K562 (cell line): Measurements from ENCODE around the gene GDF15. TPM values are rescaled to one million over a fixed set of nuclear protein-coding genes. Genes with fewer than 3 reads are reported as not detected.

ENCODE experiments used
- ATAC-seq: fragments of 200-7000 bp; cut with Tn5 transposase; 3 replicates; pipeline ENCODE4 v1.9.1; 2020; ENCODE audit warnings: moderate library complexity
- BruUV-seq: library from RNA; stranded (reverse); fragments of 400-500 nt; replicated peaks from 2 replicates; lab custom pipeline; 2021; lab: Mats Ljungman, UMichigan
- CTCF ChIA-PET: fragments of 300-600 bp; formaldehyde crosslinking; extraction: SDS; loops from one replicate; lab custom pipeline; 2021; ENCODE audit warnings: low intra/inter-chr PET ratio; lab: Yijun Ruan, JAX
- POLR2A ChIA-PET: fragments of 300-600, 350-650 bp; sonication (Branson Sonifier 250); formaldehyde crosslinking; extraction: SDS; loops from one replicate; lab custom pipeline; 2021; ENCODE audit warnings: antibody characterized with exemption, inconsistent platforms; lab: Yijun Ruan, JAX
- DNase-seq, 4 experiments: peaks; one replicate each; pipeline versions ENCODE4 v3.0.0 to v3.0.0-alpha.2; 2011 to 2018; ENCODE audit warnings: low spot score in 3 of 4, mixed read lengths in 3 of 4; ENCODE audit errors: extremely low read depth in 1 of 4
- FAIRE-seq: peaks from 2 replicates; lab custom pipeline; 2011; peaks lifted over from hg19 to GRCh38; lab: Jason Lieb, UNC
- H2AFZ ChIP-seq: 2 replicates; pipeline ENCODE4 v1.6.0; 2011; ENCODE audit warnings: low read depth, low read length, control low read depth, inconsistent platforms
- H3K27ac ChIP-seq: fragments of 200-600 bp; 3 replicates; pipeline ENCODE4 v1.8.0; 2011; ENCODE audit warnings: low read depth, mild to moderate bottlenecking, control low read depth, inconsistent platforms, low read length, moderate library complexity, mixed read lengths; ENCODE audit errors: extremely low read depth
- H3K27me3 ChIP-seq, 2 experiments: fragments of 300-600 bp in 1 of 2; 2 replicates in 1 of 2; 3 replicates in 1 of 2; pipeline versions ENCODE4 v1.6.0 to v1.8.0; 2011; ENCODE audit warnings: inconsistent platforms in 2 of 2, low read length in 2 of 2, mild to moderate bottlenecking in 1 of 2, mixed read lengths in 1 of 2, moderate library complexity in 1 of 2; ENCODE audit not compliant: control insufficient read depth in 2 of 2, insufficient read depth in 2 of 2
- H3K36me3 ChIP-seq: fragments of 300-600 bp; 3 replicates; pipeline ENCODE4 v1.8.0; 2011; ENCODE audit warnings: mild to moderate bottlenecking, low read length, inconsistent platforms; ENCODE audit not compliant: control insufficient read depth, insufficient read depth
- H3K4me1 ChIP-seq, 2 experiments: fragments of 200-600 bp in 1 of 2; replicated peaks in 1 of 2; 2 replicates in 1 of 2; 3 replicates in 1 of 2; pipeline versions ENCODE4 v1.5.1 to v1.8.0; 2011; ENCODE audit warnings: inconsistent platforms in 2 of 2, low read length in 2 of 2, mild to moderate bottlenecking in 1 of 2, mixed read lengths in 1 of 2, moderate library complexity in 1 of 2; ENCODE audit not compliant: control insufficient read depth in 2 of 2, insufficient read depth in 2 of 2
- H3K4me2 ChIP-seq: 2 replicates; pipeline ENCODE4 v1.6.1; 2011; ENCODE audit warnings: low read length, control low read depth, inconsistent platforms, mixed read lengths; ENCODE audit not compliant: insufficient read depth
- H3K4me3 ChIP-seq: fragments of 200-600 bp; sonication (generic), shearing (Covaris generic); 2 replicates; pipeline ENCODE4 v1.5.1; 2016; ENCODE audit warnings: control low read depth, inconsistent platforms
- H3K79me2 ChIP-seq: fragments of 200-600 bp; 3 replicates; pipeline ENCODE4 v1.8.0; 2011; ENCODE audit warnings: low read length, inconsistent platforms; ENCODE audit not compliant: control insufficient read depth, insufficient read depth
- H3K9ac ChIP-seq, 2 experiments: 2 replicates each; pipeline versions ENCODE4 v1.6.0 to v1.6.1; 2011; ENCODE audit warnings: low read depth in 2 of 2, low read length in 2 of 2, control low read depth in 1 of 2, inconsistent platforms in 1 of 2, mild to moderate bottlenecking in 1 of 2, mixed read lengths in 1 of 2; ENCODE audit not compliant: insufficient read depth in 1 of 2
- H3K9me1 ChIP-seq: one replicate; pipeline ENCODE4 v1.6.0; 2011; ENCODE audit warnings: inconsistent platforms, mild to moderate bottlenecking, low read length, moderate library complexity; ENCODE audit not compliant: control insufficient read depth, insufficient read depth
- H3K9me3 ChIP-seq: replicated peaks from 2 replicates; pipeline ENCODE4 v1.5.1; 2011; ENCODE audit warnings: low read depth, low read length, inconsistent platforms; ENCODE audit not compliant: control insufficient read depth, insufficient read depth
- H4K20me1 ChIP-seq: replicated peaks from 2 replicates; pipeline ENCODE4 v1.6.1; 2011; ENCODE audit warnings: low read length, inconsistent platforms, mixed read lengths; ENCODE audit not compliant: control insufficient read depth, insufficient read depth
- ADNP ChIP-seq: fragments of 200-800 bp; sonication (Bioruptor generic); IDR thresholded peaks from 2 replicates; pipeline ENCODE4 v1.6.1; 2016; ENCODE audit warnings: missing genetic modification characterization, missing compliant biosample characterization
- ASH1L ChIP-seq: fragments of 450-650 bp; IDR thresholded peaks from 2 replicates; pipeline ENCODE4 v1.6.1; 2018; ENCODE audit warnings: borderline replicate concordance, mild to moderate bottlenecking, low read depth; ENCODE audit not compliant: partially characterized antibody
- ATF7 ChIP-seq: fragments of 450-650 bp; IDR thresholded peaks from 2 replicates; pipeline ENCODE4 v1.7.1; 2014; ENCODE audit warnings: mild to moderate bottlenecking, moderate library complexity
- CBX2 ChIP-seq: fragments of 200-600 bp; sonication (generic); IDR thresholded peaks from one replicate; pipeline ENCODE4 v1.6.1; 2012; ENCODE audit warnings: mild to moderate bottlenecking, low read length, inconsistent platforms; ENCODE audit not compliant: insufficient read depth, poor library complexity, severe bottlenecking
- E2F3 ChIP-seq: fragments of 250-450 bp; sonication (Bioruptor Pico); IDR thresholded peaks from 2 replicates; pipeline ENCODE4 v1.4.0; 2020; ENCODE audit warnings: mild to moderate bottlenecking
- FOXJ3 ChIP-seq: sonication (generic); formaldehyde crosslinking; IDR thresholded peaks from 2 replicates; pipeline ENCODE4 v1.4.0; 2020; ENCODE audit warnings: mild to moderate bottlenecking, missing genetic modification reagents
- GTF2E2 ChIP-seq: fragments of 200-800 bp; sonication (Bioruptor generic); IDR thresholded peaks from 2 replicates; pipeline ENCODE4 v1.6.1; 2016; ENCODE audit warnings: missing genetic modification characterization, missing compliant biosample characterization
- HDAC2 ChIP-seq: fragments of 450-650 bp; IDR thresholded peaks from 2 replicates; pipeline ENCODE4 v1.6.1; 2016; ENCODE audit warnings: mild to moderate bottlenecking
- KLF6 ChIP-seq: fragments of 250-450 bp; sonication (Bioruptor Pico); IDR thresholded peaks from 2 replicates; pipeline ENCODE4 v1.4.0; 2020; ENCODE audit warnings: mild to moderate bottlenecking, moderate library complexity, borderline replicate concordance
- MYC ChIP-seq, 2 experiments: fragments of 250-450 bp in 1 of 2; sonication (Bioruptor Pico) in 1 of 2; IDR thresholded peaks; 2 replicates each; pipeline versions ENCODE4 v1.5.1 to v1.6.1; 2012 to 2021; ENCODE audit warnings: low read depth in 2 of 2, borderline replicate concordance in 1 of 2, improper control_type of control experiment in 1 of 2, low read length in 1 of 2, mild to moderate bottlenecking in 1 of 2, moderate library complexity in 1 of 2
- NR2C2 ChIP-seq, 2 experiments: fragments of 200-800 bp in 1 of 2; sonication (Bioruptor generic) in 1 of 2; sonication (generic) in 1 of 2; formaldehyde crosslinking in 1 of 2; IDR thresholded peaks; 2 replicates each; pipeline versions ENCODE4 v1.6.1 to v1.8.0; 2016 to 2022; ENCODE audit warnings: mild to moderate bottlenecking in 1 of 2, missing compliant biosample characterization in 1 of 2, missing genetic modification characterization in 1 of 2, missing genetic modification reagents in 1 of 2
- POLR2B ChIP-seq: fragments of 450-650 bp; IDR thresholded peaks from 2 replicates; pipeline ENCODE4 v1.6.1; 2018; ENCODE audit warnings: low read depth; ENCODE audit not compliant: partially characterized antibody
- POLR3G ChIP-seq: IDR thresholded peaks from 2 replicates; pipeline ENCODE4 v1.6.1; 2011; ENCODE audit not compliant: insufficient read length, insufficient replicate concordance; ENCODE audit errors: extremely low read depth
- ZC3H8 ChIP-seq: fragments of 450-650 bp; IDR thresholded peaks from 2 replicates; pipeline ENCODE4 v1.6.1; 2017
- ZFX ChIP-seq: sonication (generic); formaldehyde crosslinking; IDR thresholded peaks from 2 replicates; pipeline ENCODE4 v1.8.0; 2022; ENCODE audit warnings: mild to moderate bottlenecking, missing genetic modification reagents, moderate library complexity
- ZNF263 ChIP-seq: sonication (generic); formaldehyde crosslinking; IDR thresholded peaks from 2 replicates; pipeline ENCODE4 v1.8.0; 2022; ENCODE audit warnings: mild to moderate bottlenecking, missing genetic modification reagents, borderline replicate concordance
- WGBS: fragments of 100-300 bp; shearing (Covaris generic); methylation state at CpG from one replicate; pipeline ENCODE4 v1.1.6; 2016; ENCODE audit warnings: low coverage, mixed read lengths; ENCODE audit not compliant: insufficient coverage; ENCODE audit errors: missing lambda C conversion rate; 5-methylcytosine and 5-hydroxymethylcytosine counted together
- in situ Hi-C: fragments of 300-500 bp; cut with MboI; formaldehyde crosslinking; loops from 4 replicates; pipeline ENCODE4 v1.15.0; 2018; ENCODE audit warnings: inconsistent platforms, mixed read lengths
- intact Hi-C: fragments of 100-400 bp; cut with micrococcal nuclease; formaldehyde crosslinking; loops from 2 replicates; pipeline ENCODE4 v1.14.2; 2022
- polyA plus RNA-seq, 8 experiments: library from polyadenylated mRNA; depleted of rRNA in 4 of 8; stranded (reverse) in 5 of 8; unstranded in 3 of 8; fragments of >200 nt; fragmentation: Nextera tagmentation in 2 of 8; fragmentation: Illumina TruSeq in 1 of 8; extraction: Ambion mirVana in 2 of 8; extraction: Trizol in 1 of 8; gene quantifications; 2 replicates each; pipeline versions ENCODE4 v1.2.1 to v1.2.3, GENCODE V29; 2011 to 2014; ENCODE audit warnings: inconsistent platforms in 1 of 8, missing spikeins in 1 of 8
- total RNA-seq, 7 experiments: library from RNA; depleted of rRNA in 6 of 7; stranded (reverse); fragments of >200 nt in 6 of 7; fragmentation: Illumina TruSeq in 2 of 7; extraction: Trizol in 2 of 7; gene quantifications; 2 replicates each; pipeline versions ENCODE4 v1.2.1 to v1.2.3, GENCODE V29; 2011 to 2021; ENCODE audit warnings: low replicate concordance in 1 of 7
- TF ChIP-seq, protein P1 (sequence below): fragments of 450-650 bp; conservative IDR thresholded peaks from 2 replicates; pipeline ENCODE4 v1.6.1; 2016; ENCODE audit warnings: missing genetic modification characterization, low read depth, mild to moderate bottlenecking, control low read depth, missing compliant biosample characterization
- TF ChIP-seq, protein P2 (sequence below), 2 experiments: fragments of 450-650 bp; IDR thresholded peaks; 2 replicates each; pipeline ENCODE4 v1.6.1; 2016

GDF15 gene
- total and polyA plus RNA-seq, 9 of the 15 experiments (the other 6 are each of a cell fraction or from before 2014, with no cell fraction given) = 2.3 to 82.4 (median 12.5) TPM

GRCh38 chr19:18436671-18437490 lies 50.9 kb downstream of the GDF15 start:
- peak overlapping the region; percentile 86 for H3K4me2 ChIP-seq
- peaks cover 54% of the 10 kb centered on the region for H3K79me2 ChIP-seq
- DNase-seq (peak; percentile 82 to 98 (median 89)), ATAC-seq (peak; percentile 68), FAIRE-seq (peak; percentile 83)
- WGBS = 5% methylated on average over 42 of the region's 67 CpGs
- peak overlapping the region; percentile 77 for H3K4me3 ChIP-seq
- H4K20me1 ChIP-seq = peaks cover 13% of the 10 kb centered on the region
- BruUV-seq = no TSS peak
- H3K36me3 ChIP-seq = peaks cover 40% of the 10 kb centered on the region
- in situ Hi-C loops (no loop called here), intact Hi-C loops (no loop called here)
- peak overlapping the region; percentile 94 for H3K27ac ChIP-seq
- no peaks in the 10 kb centered on the region for H3K27me3 ChIP-seq
- ChIA-PET POLR2A (interaction anchor here (0.6 to 1.8 kb wide), 5 partner anchors 18 to 157 kb away, joined by 3 to 4 read pairs (median 3); partner anchors contain the start of genes JUND and SSBP4), CTCF (interaction anchor here (0.7 kb wide), 1 partner anchor 10 kb away, joined by 3 read pairs; no protein-coding TSS in a partner anchor)
- peaks cover 50 to 96% of the 10 kb centered on the region in 2 experiments for H3K4me1 ChIP-seq
- H3K9me3 ChIP-seq = no peaks in the 10 kb centered on the region
- H3K9ac ChIP-seq = peak overlapping the region; percentile 67 to 87
- H2AFZ ChIP-seq = peak overlapping the region; percentile 79
- peaks cover 7% of the 10 kb centered on the region for H3K9me1 ChIP-seq
- no peak for TF ChIP-seq FOXJ3
- TF ChIP-seq, protein P1, sequence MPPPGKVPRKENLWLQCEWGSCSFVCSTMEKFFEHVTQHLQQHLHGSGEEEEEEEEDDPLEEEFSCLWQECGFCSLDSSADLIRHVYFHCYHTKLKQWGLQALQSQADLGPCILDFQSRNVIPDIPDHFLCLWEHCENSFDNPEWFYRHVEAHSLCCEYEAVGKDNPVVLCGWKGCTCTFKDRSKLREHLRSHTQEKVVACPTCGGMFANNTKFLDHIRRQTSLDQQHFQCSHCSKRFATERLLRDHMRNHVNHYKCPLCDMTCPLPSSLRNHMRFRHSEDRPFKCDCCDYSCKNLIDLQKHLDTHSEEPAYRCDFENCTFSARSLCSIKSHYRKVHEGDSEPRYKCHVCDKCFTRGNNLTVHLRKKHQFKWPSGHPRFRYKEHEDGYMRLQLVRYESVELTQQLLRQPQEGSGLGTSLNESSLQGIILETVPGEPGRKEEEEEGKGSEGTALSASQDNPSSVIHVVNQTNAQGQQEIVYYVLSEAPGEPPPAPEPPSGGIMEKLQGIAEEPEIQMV (tag) = no peak
- TF ChIP-seq E2F3 (CRISPR knock-in tag) = no peak
- TF ChIP-seq ADNP (tag) = no peak
- TF ChIP-seq POLR2B = no peak
- TF ChIP-seq ATF7 = no peak
- TF ChIP-seq ZNF263 (CRISPR knock-in tag) = 0 out of 2 replicates have a peak, but pooled peaks have one; percentile 0
- TF ChIP-seq GTF2E2 (tag) = no peak
- no peak for TF ChIP-seq POLR3G
- TF ChIP-seq ZC3H8 = no peak
- TF ChIP-seq, protein P2, sequence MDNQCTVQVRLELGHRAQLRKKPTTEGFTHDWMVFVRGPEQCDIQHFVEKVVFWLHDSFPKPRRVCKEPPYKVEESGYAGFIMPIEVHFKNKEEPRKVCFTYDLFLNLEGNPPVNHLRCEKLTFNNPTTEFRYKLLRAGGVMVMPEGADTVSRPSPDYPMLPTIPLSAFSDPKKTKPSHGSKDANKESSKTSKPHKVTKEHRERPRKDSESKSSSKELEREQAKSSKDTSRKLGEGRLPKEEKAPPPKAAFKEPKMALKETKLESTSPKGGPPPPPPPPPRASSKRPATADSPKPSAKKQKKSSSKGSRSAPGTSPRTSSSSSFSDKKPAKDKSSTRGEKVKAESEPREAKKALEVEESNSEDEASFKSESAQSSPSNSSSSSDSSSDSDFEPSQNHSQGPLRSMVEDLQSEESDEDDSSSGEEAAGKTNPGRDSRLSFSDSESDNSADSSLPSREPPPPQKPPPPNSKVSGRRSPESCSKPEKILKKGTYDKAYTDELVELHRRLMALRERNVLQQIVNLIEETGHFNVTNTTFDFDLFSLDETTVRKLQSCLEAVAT (IDR thresholded peaks at IDR 0.05) = no peak
- no peak for TF ChIP-seq CBX2
- TF ChIP-seq ZFX (CRISPR knock-in tag) = peak; percentile 74
- TF ChIP-seq KLF6 (CRISPR knock-in tag) = 0 out of 2 replicates have a peak, but pooled peaks have one; percentile 14
- TF ChIP-seq MYC (IDR thresholded peaks at IDR 0.05; ENCODE audit: low read depth, low read length) = peak; percentile 84
- peak; percentile 81; the same call in 1 of the 2 replicates for TF ChIP-seq MYC (CRISPR knock-in tag; IDR thresholded peaks at IDR 0.05; ENCODE audit: borderline replicate concordance, low read depth)
- TF ChIP-seq HDAC2 = peak; percentile 48; the same call in 1 of the 2 replicates
- no peak for TF ChIP-seq NR2C2 (CRISPR knock-in tag; IDR thresholded peaks at IDR 0.05)
- TF ChIP-seq NR2C2 (tag; IDR thresholded peaks at IDR 0.05) = peak; percentile 79
- no peak for TF ChIP-seq ASH1L
